Renal pelvis (tissue), 12 donors: ENCODE measurements around the gene CD46. TPM values are rescaled to one million over a fixed set of nuclear protein-coding genes. Genes with fewer than 3 reads are reported as not detected.
"Not testable (repeated sequence)": the region's sequence is repeated elsewhere in the genome, so short reads cannot be mapped to it uniquely, and the experiment has no call there.

Source experiments
- DNase-seq: peaks from one replicate; pipeline ENCODE4 v3.0.0-alpha.2; 2013
- long read RNA-seq, 16 experiments: transcript quantifications; one replicate each; lab custom pipeline, GENCODE V29; 2026
- polyA plus RNA-seq, 3 donors: library from polyadenylated mRNA; unstranded; fragments of 120-200 nt; gene quantifications; one replicate each; pipeline ENCODE4 v1.2.1, GENCODE V29; 2013; ENCODE audit not compliant: insufficient read length in 3 of 3

Gene CD46
- 100 to 1,000 TPM; 287 to 333 (median 299) TPM for polyA plus RNA-seq
- long read RNA-seq, donor 1, transcript CD46-203 (12 exons, 3,233 nt) = major isoform, 31 of 64 reads
- long read RNA-seq, donor 1, transcript CD46-208 (13 exons, 3,326 nt) = minor isoform, 10 of 64 reads
- long read RNA-seq, donor 1, partial matches to known transcripts = 15 of 64 reads
- long read RNA-seq, donor 1, other reads (novel, unspliced or antisense) = 0 of 64 reads
- long read RNA-seq, donor 2, transcript CD46-208 (13 exons, 3,326 nt) = minor isoform, 7 of 99 reads
- long read RNA-seq, donor 2, transcript CD46-203 (12 exons, 3,233 nt) = major isoform, 44 of 99 reads
- long read RNA-seq, donor 2, transcript CD46-204 (11 exons, 3,188 nt) = minor isoform, 6 of 99 reads
- long read RNA-seq, donor 2, partial matches to known transcripts = 35 of 99 reads
- long read RNA-seq, donor 2, other reads (novel, unspliced or antisense) = 0 of 99 reads
- long read RNA-seq, donor 3, transcript CD46-207 (12 exons, 3,281 nt) = minor isoform, 6 of 61 reads
- long read RNA-seq, donor 3, transcript CD46-203 (12 exons, 3,233 nt) = minor isoform, 10 of 61 reads
- long read RNA-seq, donor 3, transcript CD46-204 (11 exons, 3,188 nt) = major isoform, 17 of 61 reads
- long read RNA-seq, donor 3, partial matches to known transcripts = 24 of 61 reads
- long read RNA-seq, donor 3, other reads (novel, unspliced or antisense) = 0 of 61 reads
- long read RNA-seq, donor 4, transcript CD46-208 (13 exons, 3,326 nt) = minor isoform, 6 of 196 reads
- long read RNA-seq, donor 4, transcript CD46-204 (11 exons, 3,188 nt) = minor isoform, 5 of 196 reads
- long read RNA-seq, donor 4, transcript CD46-203 (12 exons, 3,233 nt) = major isoform, 35 of 196 reads
- long read RNA-seq, donor 4, partial matches to known transcripts = 144 of 196 reads
- long read RNA-seq, donor 4, other reads (novel, unspliced or antisense) = 0 of 196 reads
- long read RNA-seq, donor 5, transcript CD46-203 (12 exons, 3,233 nt) = major isoform, 10 of 51 reads
- long read RNA-seq, donor 5, partial matches to known transcripts = 35 of 51 reads
- long read RNA-seq, donor 5, other reads (novel, unspliced or antisense) = 0 of 51 reads
- long read RNA-seq, donor 6, transcript CD46-208 (13 exons, 3,326 nt) = minor isoform, 7 of 84 reads
- long read RNA-seq, donor 6, transcript CD46-203 (12 exons, 3,233 nt) = major isoform, 27 of 84 reads
- long read RNA-seq, donor 6, transcript CD46-204 (11 exons, 3,188 nt) = minor isoform, 7 of 84 reads
- long read RNA-seq, donor 6, partial matches to known transcripts = 39 of 84 reads
- long read RNA-seq, donor 6, other reads (novel, unspliced or antisense) = 0 of 84 reads
- long read RNA-seq, donor 7, transcript CD46-203 (12 exons, 3,233 nt) = major isoform, 42 of 174 reads
- long read RNA-seq, donor 7, transcript CD46-208 (13 exons, 3,326 nt) = minor isoform, 12 of 174 reads
- long read RNA-seq, donor 7, partial matches to known transcripts = 113 of 174 reads
- long read RNA-seq, donor 7, other reads (novel, unspliced or antisense) = 0 of 174 reads
- long read RNA-seq, donor 8, partial matches to known transcripts = 25 of 30 reads
- long read RNA-seq, donor 8, other reads (novel, unspliced or antisense) = 0 of 30 reads
- long read RNA-seq, donor 9, transcript CD46-208 (13 exons, 3,326 nt) = minor isoform, 13 of 187 reads
- long read RNA-seq, donor 9, transcript CD46-203 (12 exons, 3,233 nt) = major isoform, 39 of 187 reads
- long read RNA-seq, donor 9, transcript CD46-204 (11 exons, 3,188 nt) = minor isoform, 7 of 187 reads
- long read RNA-seq, donor 9, partial matches to known transcripts = 126 of 187 reads
- long read RNA-seq, donor 9, other reads (novel, unspliced or antisense) = 0 of 187 reads
- long read RNA-seq, donor 10, transcript CD46-211 (2 exons, 567 nt) = minor isoform, 6 of 111 reads
- long read RNA-seq, donor 10, transcript CD46-203 (12 exons, 3,233 nt) = major isoform, 29 of 111 reads
- long read RNA-seq, donor 10, transcript CD46-208 (13 exons, 3,326 nt) = minor isoform, 5 of 111 reads
- long read RNA-seq, donor 10, transcript CD46-204 (11 exons, 3,188 nt) = minor isoform, 6 of 111 reads
- long read RNA-seq, donor 10, partial matches to known transcripts = 62 of 111 reads
- long read RNA-seq, donor 10, other reads (novel, unspliced or antisense) = 0 of 111 reads
- long read RNA-seq, donor 11, transcript CD46-208 (13 exons, 3,326 nt) = minor isoform, 5 of 44 reads
- long read RNA-seq, donor 11, transcript CD46-203 (12 exons, 3,233 nt) = major isoform, 6 of 44 reads
- long read RNA-seq, donor 11, transcript CD46-207 (12 exons, 3,281 nt) = minor isoform, 5 of 44 reads
- long read RNA-seq, donor 11, transcript CD46-204 (11 exons, 3,188 nt) = minor isoform, 5 of 44 reads
- long read RNA-seq, donor 11, partial matches to known transcripts = 20 of 44 reads
- long read RNA-seq, donor 11, other reads (novel, unspliced or antisense) = 0 of 44 reads
- long read RNA-seq, donor 12, transcript CD46-203 (12 exons, 3,233 nt) = major isoform, 43 of 227 reads
- long read RNA-seq, donor 12, transcript CD46-211 (2 exons, 567 nt) = minor isoform, 7 of 227 reads
- long read RNA-seq, donor 12, transcript CD46-208 (13 exons, 3,326 nt) = minor isoform, 12 of 227 reads
- long read RNA-seq, donor 12, partial matches to known transcripts = 156 of 227 reads
- long read RNA-seq, donor 12, other reads (novel, unspliced or antisense) = 6 of 227 reads
- long read RNA-seq, donor 13, transcript CD46-203 (12 exons, 3,233 nt) = major isoform, 13 of 52 reads
- long read RNA-seq, donor 13, partial matches to known transcripts = 30 of 52 reads
- long read RNA-seq, donor 13, other reads (novel, unspliced or antisense) = 0 of 52 reads
- long read RNA-seq, donor 14 = 0 reads
- long read RNA-seq, donor 15, transcript CD46-208 (13 exons, 3,326 nt) = minor isoform, 6 of 269 reads
- long read RNA-seq, donor 15, transcript CD46-203 (12 exons, 3,233 nt) = major isoform, 51 of 269 reads
- long read RNA-seq, donor 15, partial matches to known transcripts = 202 of 269 reads
- long read RNA-seq, donor 15, other reads (novel, unspliced or antisense) = 0 of 269 reads
- long read RNA-seq, donor 16, transcript CD46-204 (11 exons, 3,188 nt) = major isoform, 29 of 64 reads
- long read RNA-seq, donor 16, transcript CD46-203 (12 exons, 3,233 nt) = minor isoform, 13 of 64 reads
- long read RNA-seq, donor 16, transcript CD46-207 (12 exons, 3,281 nt) = minor isoform, 9 of 64 reads
- long read RNA-seq, donor 16, partial matches to known transcripts = 10 of 64 reads
- long read RNA-seq, donor 16, other reads (novel, unspliced or antisense) = 0 of 64 reads

GRCh38 chr1:207751790-207752455 is at the start of gene CD46:
Gene CD46, plus strand, starts transcription at chr1:207752054. Its CDS starts 159 bp downstream, at chr1:207752213.
- peak; percentile 95 for DNase-seq

DNA sequence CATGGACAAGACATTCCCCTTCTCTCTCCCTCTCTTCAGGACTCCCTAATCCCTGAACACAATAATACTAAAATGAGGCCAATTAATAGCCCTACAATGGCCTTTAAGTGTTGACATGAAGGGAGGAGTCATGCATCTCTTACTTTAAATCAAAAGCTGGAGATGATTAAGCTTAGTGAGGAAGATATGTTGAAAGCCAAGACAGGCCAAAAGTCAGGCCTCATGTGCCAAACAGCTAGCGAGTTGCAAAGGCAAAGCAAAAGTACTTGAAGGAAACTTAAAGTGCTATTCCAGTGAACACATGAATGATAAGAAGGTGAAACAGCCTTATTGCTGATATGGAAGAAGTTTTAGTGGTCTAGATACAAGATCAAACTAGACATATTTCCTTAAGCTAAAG is 49.5 kb upstream of the CD46 start:
- DNase-seq = no peak

- DNase-seq = no peak
Measured at GRCh38 chr1:207703712-207704111, 48.1 kb upstream of the CD46 start.

- not testable (repeated sequence) for DNase-seq
Measured at GRCh38 chr1:207708004-207708403, 43.9 kb upstream of the CD46 start.

DNA sequence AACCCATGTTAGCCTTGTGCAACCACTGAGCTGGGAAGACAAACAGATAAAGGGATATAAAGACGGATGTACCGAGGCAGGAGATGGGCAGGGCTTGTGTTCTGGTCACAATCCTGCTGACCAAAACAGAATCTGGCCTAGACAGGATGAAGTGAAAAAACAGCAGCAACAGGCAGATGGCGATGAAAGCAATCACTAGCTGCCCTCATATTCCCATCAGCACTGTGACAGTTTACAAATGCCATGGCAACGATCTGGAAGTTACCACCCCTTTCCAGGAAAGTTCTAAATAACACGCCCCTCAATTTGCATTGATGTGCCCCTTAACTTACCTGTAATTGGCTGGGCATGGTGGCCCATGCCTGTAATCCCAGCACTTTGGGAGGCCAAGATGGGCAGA is 40.6 kb upstream of the CD46 start:
- peak; percentile 0 for DNase-seq

DNA sequence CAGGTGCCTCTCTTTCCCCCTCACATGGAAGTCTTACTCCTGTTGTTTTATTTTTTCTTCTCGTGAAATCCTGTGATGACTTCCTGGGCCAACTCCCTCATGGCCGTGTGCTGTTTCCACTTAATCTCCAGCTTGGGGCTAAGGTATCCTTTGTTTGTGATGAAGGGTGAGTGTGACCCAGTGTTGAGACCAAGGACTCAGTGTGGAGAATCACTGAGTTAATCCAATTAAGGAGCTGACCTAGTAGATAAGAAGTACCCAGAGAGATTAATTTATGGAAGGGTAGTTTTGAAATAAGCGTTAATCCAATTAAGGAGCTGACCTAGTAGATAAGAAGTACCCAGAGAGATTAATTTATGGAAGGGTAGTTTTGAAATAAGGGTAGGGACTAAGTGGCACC is 39.2 kb upstream of the CD46 start:
- DNase-seq = not testable (repeated sequence)

DNA sequence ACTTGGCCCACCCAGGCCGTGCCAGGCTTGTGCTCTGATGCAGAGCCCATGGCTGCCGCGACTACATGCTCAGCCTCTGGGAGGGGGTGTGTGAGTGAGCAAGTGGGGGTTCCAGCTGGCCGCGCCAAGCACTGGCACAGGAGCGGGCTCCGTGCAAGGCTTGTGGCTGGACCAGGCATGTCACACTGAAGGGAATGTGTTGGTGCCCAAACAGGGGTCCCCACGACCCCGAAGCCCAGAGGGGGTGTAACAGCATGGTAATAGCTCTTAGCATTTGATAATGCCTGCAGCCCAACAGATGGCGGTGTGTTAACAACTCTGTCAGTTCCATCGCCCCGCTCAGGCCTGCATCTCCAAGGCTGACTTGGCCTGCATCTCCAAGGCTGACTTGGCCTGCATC is 38.3 kb upstream of the CD46 start:
- DNase-seq = no peak

DNA sequence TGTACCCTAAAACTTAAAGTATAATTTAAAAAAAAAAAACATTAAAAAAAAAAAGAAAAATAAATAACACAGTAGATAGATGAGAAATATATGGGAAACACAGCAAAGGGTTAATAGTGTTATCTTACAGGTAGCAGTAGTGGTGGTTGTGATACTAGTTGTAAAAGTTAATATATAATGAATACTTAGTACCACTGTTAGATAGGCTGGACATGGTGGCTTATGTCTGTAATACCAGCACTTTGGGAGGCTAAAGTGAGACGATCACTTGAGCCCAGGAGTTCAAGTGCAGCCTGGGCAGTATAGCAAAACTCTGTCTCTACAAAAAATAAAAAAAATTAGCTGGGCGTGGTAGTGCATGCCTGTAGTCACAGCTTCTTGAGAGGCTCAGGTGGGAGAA is 32.6 kb upstream of the CD46 start:
- DNase-seq = no peak

- not testable (repeated sequence) for DNase-seq
Measured at GRCh38 chr1:207728200-207728858, 23.5 kb upstream of the CD46 start.

GRCh38 chr1:207737503-207738157 is 14.2 kb upstream of the CD46 start:
- DNase-seq = peak; percentile 47

GRCh38 chr1:207738158-207738659 is 13.6 kb upstream of the CD46 start:
- peak; percentile 42 for DNase-seq

DNA sequence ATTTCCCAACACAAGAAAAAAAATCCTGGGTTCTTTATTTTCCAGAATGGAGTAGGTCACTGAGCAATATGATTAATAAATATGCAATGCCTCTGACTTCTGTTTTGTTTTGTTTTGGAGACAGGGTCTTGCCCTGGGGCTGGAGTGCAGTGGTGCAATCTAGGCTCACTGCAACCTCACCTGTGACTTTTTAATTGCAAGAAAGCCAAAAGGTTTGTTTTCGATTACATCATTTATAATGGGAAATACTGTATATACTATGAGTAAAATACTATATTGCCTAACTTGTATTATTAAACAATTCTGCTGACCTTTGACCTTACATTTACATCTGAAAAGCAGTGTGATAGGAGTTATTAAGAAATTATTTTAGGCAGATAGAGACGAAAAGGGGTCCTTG is 11.6 kb upstream of the CD46 start:
- DNase-seq = no peak

- DNase-seq = no peak
Measured at GRCh38 chr1:207742850-207743555, 8.9 kb upstream of the CD46 start.

GRCh38 chr1:207744000-207744534 is 7.8 kb upstream of the CD46 start:
- no peak for DNase-seq

DNA sequence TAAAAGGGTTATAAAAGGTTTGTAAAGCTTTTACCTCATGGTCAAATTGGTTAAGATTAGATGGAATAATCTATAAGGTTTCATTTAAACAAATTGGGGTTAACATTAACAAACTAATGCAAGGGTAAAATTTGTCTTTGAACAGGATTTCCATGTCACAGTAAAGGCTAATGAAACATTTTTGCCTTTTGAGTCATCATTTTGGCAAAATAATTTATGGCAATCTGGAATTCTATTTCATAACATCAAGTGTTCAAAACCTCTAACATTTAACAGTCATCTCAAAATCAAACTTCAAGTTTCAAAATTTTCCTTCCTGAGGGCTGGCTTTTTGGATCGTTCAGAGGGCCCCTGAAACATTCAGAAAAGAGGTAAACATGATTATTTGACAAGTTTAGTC is 6.6 kb upstream of the CD46 start:
- DNase-seq = no peak
